IgD-negative memory B cell (primary cell): ENCODE data around the gene LACTBL1. TPM values are rescaled to one million over a fixed set of nuclear protein-coding genes. Genes with fewer than 3 reads are reported as not detected.

Source experiments
- H3K27ac Mint-ChIP-seq, 3 donors: one replicate each; pipeline ENCODE4 v1.8.0; 2020 to 2022; ENCODE audit warnings: mild to moderate bottlenecking in 3 of 3, mixed read lengths in 3 of 3, moderate library complexity in 1 of 3
- H3K27me3 Mint-ChIP-seq: one replicate; pipeline ENCODE4 v1.8.0; 2021; ENCODE audit warnings: mixed read lengths
- H3K36me3 Mint-ChIP-seq: one replicate; pipeline ENCODE4 v1.8.0; 2020; ENCODE audit warnings: mild to moderate bottlenecking, mixed read lengths
- H3K4me1 Mint-ChIP-seq, 3 donors: one replicate each; pipeline ENCODE4 v1.8.0; 2020 to 2022; ENCODE audit warnings: mixed read lengths in 3 of 3, mild to moderate bottlenecking in 1 of 3
- H3K4me3 Mint-ChIP-seq, 4 donors: one replicate each; pipeline ENCODE4 v1.8.0; 2020 to 2022; ENCODE audit warnings: mild to moderate bottlenecking in 4 of 4, mixed read lengths in 4 of 4, moderate library complexity in 3 of 4
- H3K9me3 Mint-ChIP-seq, 3 donors: one replicate each; pipeline ENCODE4 v1.8.0; 2020 to 2021; ENCODE audit warnings: mixed read lengths in 3 of 3, mild to moderate bottlenecking in 1 of 3
- polyA plus RNA-seq: library from polyadenylated mRNA; unstranded; fragments of 300-500 nt; fragmentation: Illumina TruSeq; gene quantifications from one replicate; pipeline ENCODE4 v1.2.3, GENCODE V29; 2021

The LACTBL1 gene
- polyA plus RNA-seq, 1 donor from 2014 or later = not detected

DNA sequence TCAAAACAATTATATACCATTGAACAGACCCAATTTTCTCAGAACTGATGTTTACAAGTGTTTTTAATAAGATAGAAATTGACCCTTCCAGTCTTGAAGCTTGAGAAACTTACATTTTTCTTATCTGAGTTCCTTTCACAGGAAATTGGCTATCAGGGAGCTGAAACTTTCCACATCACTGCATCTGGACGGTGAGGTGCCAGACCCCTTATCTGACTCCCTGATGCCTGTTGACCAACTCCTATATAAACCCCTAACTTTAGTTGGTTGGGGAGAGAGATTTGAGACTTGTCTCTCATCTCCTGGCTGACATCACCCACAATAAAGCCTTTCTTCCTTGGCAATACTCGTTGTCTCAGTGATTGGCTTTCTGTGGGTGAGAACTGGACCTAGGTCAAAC lies 31.4 kb downstream of the LACTBL1 start:
- H3K4me1 Mint-ChIP-seq = no peaks in the 10 kb centered on the region
- H3K27me3 Mint-ChIP-seq = peaks cover 14% of the 10 kb centered on the region
- H3K9me3 Mint-ChIP-seq = peaks cover 8 to 14% (median 9%) of the 10 kb centered on the region in 3 donors
- H3K36me3 Mint-ChIP-seq = no peaks in the 10 kb centered on the region
- peak overlapping the region in 1 of 4 donors; percentile 18 for H3K4me3 Mint-ChIP-seq
- H3K27ac Mint-ChIP-seq = no peak overlapping the region

DNA sequence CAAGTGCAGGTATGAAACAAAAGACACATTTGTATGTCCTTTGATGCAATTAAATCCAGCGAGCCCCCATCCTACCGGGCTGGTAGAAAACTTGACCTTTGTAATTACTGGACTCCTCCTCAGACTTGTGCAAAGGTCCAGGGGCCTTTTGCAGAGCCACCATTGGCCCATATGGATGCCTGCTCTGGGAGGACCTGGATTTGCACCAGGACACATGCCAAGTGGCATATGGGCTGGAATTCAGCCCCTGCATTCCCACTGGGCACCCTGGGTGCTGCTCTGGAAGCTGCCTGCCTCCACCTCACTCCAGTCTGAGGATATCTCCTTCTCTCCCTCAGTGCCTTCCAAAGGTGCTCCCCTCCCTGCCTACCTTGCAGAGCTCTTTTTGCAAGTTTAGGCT lies 36.0 kb downstream of the LACTBL1 start:
- Mint-ChIP-seq H3K4me3 (no peak overlapping the region), H3K36me3 (peaks cover 1% of the 10 kb centered on the region), H3K27me3 (no peaks in the 10 kb centered on the region), H3K4me1 (no peaks in the 10 kb centered on the region), H3K27ac (no peak overlapping the region), H3K9me3 (peaks cover 8 to 19% (median 9%) of the 10 kb centered on the region in 3 donors)

DNA sequence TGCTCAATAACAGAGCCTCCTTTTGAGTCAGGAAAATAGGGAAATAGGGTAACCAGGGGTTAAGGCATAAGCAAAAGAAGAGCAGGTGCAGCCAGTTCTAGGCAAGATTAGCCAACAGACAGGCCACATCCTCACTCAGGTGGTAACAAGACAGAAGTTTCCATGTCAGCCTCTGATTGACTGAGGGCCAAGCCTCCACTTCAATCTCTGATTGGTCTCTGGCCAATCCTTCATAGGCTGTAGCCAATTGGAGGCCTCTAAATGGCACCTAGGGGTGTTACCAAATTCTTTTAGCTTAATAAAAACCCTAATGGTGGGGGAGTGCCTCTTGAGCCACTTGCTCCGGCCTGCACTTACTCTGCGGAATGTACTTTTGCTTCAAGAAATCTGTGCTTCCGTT lies 37.2 kb downstream of the LACTBL1 start:
- Mint-ChIP-seq H3K4me1 (no peaks in the 10 kb centered on the region), H3K36me3 (peaks cover 1% of the 10 kb centered on the region), H3K4me3 (peak overlapping the region in 1 of 4 donors; percentile 27), H3K27me3 (no peaks in the 10 kb centered on the region), H3K27ac (no peak overlapping the region), H3K9me3 (peaks cover 4 to 14% (median 6%) of the 10 kb centered on the region in 3 donors)

DNA sequence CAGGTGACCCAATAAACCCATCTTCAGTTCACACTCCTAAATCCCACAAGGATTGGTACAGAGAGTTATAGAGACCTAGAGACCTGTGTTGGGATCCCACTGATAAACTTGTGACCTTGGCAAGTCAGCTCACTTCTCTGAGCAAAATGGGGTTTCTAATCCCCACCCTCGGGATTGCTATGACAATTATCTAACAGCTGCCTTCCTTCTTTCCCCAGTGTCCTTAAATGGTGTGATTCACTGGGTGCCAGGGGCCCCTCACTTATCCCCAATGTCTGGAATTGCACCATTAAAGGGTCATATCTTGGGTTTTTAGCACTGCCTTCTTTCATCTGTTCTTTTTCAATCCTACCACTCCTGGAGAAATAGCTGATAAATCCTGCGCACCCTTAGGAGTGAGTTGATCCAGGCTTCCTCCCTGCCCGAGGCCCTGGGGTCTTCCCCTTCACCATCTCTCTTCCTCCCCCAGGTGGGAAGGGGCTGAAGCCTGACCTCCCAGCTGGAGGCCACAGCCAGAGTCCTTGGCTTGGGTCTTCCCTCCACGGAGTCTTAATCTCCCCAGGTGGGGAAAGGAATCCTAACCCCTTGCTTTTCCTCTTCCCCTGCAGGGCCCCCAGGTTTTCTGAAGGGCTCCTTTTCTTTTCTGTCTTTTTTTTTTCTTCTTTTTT lies 39.7 kb downstream of the LACTBL1 start:
- Mint-ChIP-seq H3K36me3 (peaks cover 1% of the 10 kb centered on the region), H3K27ac (no peak overlapping the region), H3K4me3 (no peak overlapping the region), H3K27me3 (peaks cover 10% of the 10 kb centered on the region), H3K4me1 (no peaks in the 10 kb centered on the region), H3K9me3 (peaks cover 0 to 5% (median 0%) of the 10 kb centered on the region in 3 donors)

DNA sequence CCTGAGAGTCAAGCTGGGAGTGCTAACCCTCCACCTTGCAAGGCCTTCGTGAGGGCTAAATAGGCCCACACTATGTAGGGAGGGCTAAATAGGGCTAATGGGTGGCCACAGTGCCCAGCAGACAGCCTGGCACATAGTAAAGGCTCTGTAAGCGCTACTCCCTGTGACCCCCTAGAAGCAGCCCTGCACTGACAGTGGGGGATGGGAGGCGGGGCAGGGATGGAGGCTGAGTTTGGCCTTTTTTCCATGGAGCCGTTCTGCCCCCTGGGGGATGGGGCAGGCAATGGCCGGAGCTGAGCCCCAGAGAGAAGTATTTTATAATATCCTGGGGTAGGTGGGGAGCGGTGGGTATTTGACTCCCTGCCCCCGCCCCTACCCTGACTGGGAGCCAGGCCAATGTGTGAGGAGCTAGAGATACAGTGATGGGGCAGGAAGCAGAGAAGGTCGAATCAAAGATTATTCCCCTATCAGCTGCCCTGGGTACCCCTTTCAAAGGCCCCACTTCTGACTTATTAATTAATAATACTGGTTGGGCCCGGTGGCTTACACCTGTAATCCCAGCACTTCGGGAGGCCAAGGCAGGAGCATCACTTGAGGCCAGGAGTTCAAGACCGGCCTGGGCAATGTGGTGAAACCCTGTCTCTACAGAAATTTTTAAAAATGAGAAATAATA lies 42.3 kb downstream of the LACTBL1 start:
- Mint-ChIP-seq H3K36me3 (peaks cover 3% of the 10 kb centered on the region), H3K27me3 (peaks cover 12% of the 10 kb centered on the region), H3K4me3 (no peak overlapping the region), H3K9me3 (no peaks in the 10 kb centered on the region), H3K4me1 (no peaks in the 10 kb centered on the region), H3K27ac (no peak overlapping the region)

DNA sequence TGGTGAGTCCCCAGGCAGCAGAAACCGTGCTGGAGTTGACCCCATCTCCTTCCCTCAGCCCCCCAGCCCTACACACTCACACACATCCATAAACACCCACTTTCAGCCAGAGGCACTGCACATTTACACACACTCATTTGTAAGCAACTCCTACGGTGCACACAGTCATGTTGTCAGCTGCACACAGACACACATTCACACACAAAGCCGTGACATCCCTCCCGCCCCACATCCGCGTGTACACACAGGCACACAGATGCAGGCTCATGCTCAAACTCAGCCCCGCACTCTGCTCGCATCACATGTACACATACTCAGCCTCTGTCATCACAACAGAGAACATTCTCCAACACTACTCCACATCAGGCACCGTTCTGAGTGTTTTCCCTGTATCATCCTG lies 47.6 kb downstream of the LACTBL1 start:
- no peaks in the 10 kb centered on the region for H3K4me1 Mint-ChIP-seq
- no peak overlapping the region for H3K4me3 Mint-ChIP-seq
- H3K9me3 Mint-ChIP-seq = peaks cover 0 to 1% (median 0%) of the 10 kb centered on the region in 3 donors
- H3K27me3 Mint-ChIP-seq = peaks cover 16% of the 10 kb centered on the region
- no peak overlapping the region for H3K27ac Mint-ChIP-seq
- H3K36me3 Mint-ChIP-seq = peaks cover 1% of the 10 kb centered on the region

DNA sequence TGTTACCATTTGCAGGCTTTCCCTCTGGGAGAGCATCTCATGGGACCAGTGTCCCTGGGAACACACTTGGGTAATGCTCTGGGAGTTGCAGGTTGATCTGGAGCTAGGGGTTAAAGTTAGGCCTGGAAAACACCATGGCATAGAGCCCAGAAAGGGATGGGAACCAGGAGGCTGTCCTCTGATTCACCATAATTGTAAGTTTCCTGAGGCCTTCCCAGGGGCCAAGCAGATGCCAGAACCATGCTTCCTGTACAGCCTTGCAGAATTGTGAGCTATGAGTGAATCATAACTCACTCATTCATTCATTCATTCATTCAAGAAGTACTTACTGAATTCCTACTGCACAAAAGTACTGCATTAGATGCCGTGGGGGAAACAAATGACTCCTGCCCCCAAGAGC lies 50.0 kb downstream of the LACTBL1 start:
- Mint-ChIP-seq H3K4me1 (no peaks in the 10 kb centered on the region), H3K4me3 (no peak overlapping the region), H3K9me3 (peaks cover 0 to 1% (median 0%) of the 10 kb centered on the region in 3 donors), H3K27ac (no peak overlapping the region), H3K36me3 (peaks cover 1% of the 10 kb centered on the region), H3K27me3 (peaks cover 11% of the 10 kb centered on the region)

DNA sequence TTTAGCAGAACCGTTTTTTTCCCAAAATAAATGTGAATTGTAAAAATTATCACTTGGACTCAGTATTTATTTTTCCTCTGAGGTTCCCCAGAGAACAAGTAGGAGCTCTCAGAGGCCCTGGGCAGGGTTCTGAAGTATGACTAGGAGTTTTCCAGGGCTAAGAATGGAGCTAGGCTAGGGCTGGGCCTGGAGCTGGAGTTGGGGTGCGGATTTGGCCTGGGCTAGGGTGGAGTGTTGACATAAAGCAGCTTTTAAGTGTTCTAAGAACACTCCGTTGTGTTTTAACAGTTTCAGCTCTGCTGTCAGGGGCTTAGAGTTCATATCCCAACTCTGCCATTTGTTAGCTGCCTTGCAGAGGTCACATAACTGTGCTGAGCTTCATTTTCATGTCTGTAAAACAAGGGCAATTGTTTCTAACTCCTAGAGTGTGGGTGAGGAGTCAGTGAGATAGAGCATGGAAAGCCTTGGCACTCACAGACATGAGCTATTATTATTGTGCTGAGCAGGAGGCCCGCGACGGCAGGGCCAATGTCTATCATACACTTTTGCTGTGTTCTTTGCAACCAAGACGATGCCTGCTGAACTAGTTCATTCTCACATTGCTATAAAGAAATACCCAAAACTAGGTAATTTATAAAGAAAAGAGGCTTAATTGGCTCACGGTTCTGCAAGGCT lies 51.1 kb downstream of the LACTBL1 start:
- peaks cover 11% of the 10 kb centered on the region for H3K27me3 Mint-ChIP-seq
- H3K4me1 Mint-ChIP-seq = no peaks in the 10 kb centered on the region
- H3K4me3 Mint-ChIP-seq = no peak overlapping the region
- H3K9me3 Mint-ChIP-seq = peaks cover 0 to 1% (median 0%) of the 10 kb centered on the region in 3 donors
- H3K36me3 Mint-ChIP-seq = no peaks in the 10 kb centered on the region
- no peak overlapping the region for H3K27ac Mint-ChIP-seq

DNA sequence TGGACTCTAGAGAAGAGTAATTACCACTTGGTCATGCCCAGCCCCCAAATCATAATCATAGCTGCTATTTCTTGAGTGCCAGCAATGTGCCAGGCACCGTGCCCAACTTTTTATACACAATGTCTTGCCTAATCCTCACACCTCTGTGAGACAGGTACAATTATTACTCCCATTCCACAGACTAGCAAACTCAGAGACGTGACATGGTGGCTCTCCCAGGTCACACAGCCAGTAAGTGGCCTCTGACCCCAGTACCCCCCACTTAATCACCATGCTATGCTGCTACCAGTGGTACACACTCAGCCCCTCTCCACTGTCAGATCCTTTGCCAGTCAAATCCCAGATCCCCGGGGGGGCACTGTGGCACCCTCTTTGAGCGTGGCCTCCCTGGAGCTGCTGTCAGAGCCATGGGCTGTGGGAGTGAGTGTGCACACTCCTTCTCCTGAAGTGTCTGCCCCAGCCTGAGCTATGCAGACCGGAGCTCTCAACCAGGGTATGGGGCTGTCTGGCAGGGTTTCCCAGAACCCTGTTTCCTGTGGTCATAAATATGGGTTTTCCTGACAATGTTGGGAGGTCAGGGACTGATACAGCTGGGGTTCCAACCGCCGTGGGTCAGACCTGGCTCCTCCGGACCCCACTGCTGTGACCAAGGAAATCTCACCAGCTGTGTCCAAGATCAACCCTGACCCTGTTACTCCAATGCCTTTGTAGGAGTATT lies 51.8 kb downstream of the LACTBL1 start:
- no peaks in the 10 kb centered on the region for H3K4me1 Mint-ChIP-seq
- H3K27me3 Mint-ChIP-seq = peaks cover 11% of the 10 kb centered on the region
- peaks cover 0 to 1% (median 0%) of the 10 kb centered on the region in 3 donors for H3K9me3 Mint-ChIP-seq
- H3K36me3 Mint-ChIP-seq = peaks cover 1% of the 10 kb centered on the region
- no peak overlapping the region for H3K4me3 Mint-ChIP-seq
- H3K27ac Mint-ChIP-seq = no peak overlapping the region

DNA sequence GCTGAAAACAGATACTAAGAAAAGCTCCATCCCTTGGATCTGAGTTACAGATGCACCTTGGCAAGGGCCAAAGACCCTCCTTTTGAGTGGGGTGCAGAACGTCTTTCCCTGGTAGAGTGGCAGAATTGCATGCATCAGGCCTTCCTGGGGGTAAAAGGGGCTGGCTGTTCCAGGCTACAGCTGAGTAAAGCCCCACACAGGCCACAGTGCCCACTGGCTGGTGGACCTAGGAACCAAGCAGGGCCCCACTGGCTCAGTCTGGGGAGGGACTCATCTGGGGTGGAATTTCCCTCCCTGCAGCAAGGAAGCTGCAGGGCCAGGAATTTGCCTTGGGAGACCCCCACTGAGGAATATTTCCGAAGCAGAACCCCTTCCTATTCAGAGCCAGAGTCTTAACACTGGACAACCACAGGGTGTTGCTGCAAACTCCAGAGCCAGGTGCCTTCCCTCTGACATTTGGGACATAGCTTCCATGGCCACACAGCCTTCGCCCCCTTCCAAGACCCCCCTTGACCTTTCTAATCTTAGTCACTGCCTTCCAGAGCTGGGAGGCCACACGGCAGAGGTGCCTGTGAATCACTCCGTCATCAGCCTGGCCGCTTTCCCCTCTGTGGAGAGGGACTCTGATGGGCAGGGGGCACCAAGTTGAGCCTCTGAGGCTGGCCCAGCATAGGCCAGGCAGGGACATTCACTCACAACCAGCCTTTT lies 52.5 kb downstream of the LACTBL1 start:
- peaks cover 9% of the 10 kb centered on the region for H3K27me3 Mint-ChIP-seq

DNA sequence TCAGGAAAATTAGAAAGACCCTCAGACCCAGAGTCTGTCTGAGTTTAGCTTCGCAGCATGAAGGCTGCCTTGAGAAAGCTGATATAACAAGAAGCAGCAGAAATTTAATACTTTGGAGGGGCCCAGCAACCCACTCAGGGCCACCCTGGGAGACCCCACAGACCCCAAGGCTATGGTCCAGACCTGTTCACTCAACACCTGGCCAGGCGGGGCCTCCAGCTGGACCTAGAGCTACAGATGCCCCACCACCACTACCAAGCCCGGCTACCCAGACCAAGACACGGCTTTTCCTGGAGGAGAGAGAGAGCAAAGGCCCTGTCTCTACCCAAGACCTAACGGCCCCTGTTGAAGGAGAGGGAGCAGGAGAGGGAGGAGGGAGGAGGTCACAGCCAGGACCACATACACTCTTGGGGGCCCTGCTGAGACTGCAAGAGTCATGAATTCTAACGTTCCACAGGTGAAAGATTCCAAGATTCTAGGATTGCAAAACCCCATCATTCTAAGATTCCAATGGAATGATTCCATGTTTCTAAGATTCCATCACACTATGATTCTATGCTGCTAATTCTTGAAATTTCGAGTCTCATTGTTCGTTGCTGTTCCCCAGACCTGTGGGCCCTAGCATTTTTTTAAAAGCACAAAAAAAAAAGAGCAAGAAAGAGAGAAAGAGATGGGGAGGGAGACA lies 53.2 kb downstream of the LACTBL1 start:
- no peak overlapping the region for H3K4me3 Mint-ChIP-seq
- H3K4me1 Mint-ChIP-seq = no peaks in the 10 kb centered on the region
- H3K27ac Mint-ChIP-seq = no peak overlapping the region
- peaks cover 7% of the 10 kb centered on the region for H3K27me3 Mint-ChIP-seq
- peaks cover 0 to 1% (median 0%) of the 10 kb centered on the region in 3 donors for H3K9me3 Mint-ChIP-seq
- peaks cover 1% of the 10 kb centered on the region for H3K36me3 Mint-ChIP-seq

More for the DNA sequence above, 52.5 kb downstream of the LACTBL1 start:
- Mint-ChIP-seq H3K9me3 (peaks cover 0 to 1% (median 0%) of the 10 kb centered on the region in 3 donors), H3K4me1 (no peaks in the 10 kb centered on the region), H3K36me3 (peaks cover 1% of the 10 kb centered on the region), H3K4me3 (no peak overlapping the region), H3K27ac (no peak overlapping the region)

DNA sequence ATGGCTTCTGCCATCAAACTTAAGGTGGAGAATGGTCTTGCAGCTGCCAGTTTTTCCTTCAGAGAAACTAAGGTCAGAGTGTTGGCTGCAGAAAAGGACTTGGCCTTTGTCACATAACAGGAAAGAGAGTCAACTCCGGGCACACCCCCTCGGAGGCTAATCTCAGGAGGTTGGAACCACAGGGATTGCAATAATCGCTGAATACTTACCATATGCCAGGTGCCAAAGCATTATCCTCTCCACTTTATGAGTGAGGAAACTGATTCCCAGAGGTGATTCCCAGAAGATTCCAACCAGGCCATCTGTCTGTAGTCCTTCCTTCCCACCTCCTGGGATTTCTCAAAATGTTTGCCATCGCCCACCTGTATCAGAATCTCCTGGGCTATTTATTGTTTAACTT lies 54.0 kb downstream of the LACTBL1 start:
- H3K27me3 Mint-ChIP-seq = peaks cover 7% of the 10 kb centered on the region

DNA sequence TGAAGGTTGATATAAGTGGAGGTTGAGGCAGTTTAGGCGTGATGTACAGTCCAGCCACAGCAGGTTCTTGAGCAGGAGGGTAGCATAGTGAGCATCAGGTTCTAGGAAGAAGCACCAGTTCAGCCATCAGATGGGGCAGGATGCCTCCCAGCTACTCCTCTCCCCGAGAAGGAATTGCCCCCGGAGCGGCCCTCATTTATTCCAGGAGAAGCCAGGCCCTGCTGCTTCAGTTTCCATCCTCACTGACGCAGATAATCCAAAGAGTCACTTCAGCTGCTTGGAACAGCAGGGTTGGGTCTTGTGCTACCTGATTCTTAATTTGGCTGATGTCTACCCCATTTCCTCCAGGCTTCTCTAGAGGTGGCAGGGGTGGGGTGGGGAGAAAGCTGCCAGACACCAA lies 54.7 kb downstream of the LACTBL1 start:
- no peak overlapping the region for H3K27ac Mint-ChIP-seq
- peaks cover 7% of the 10 kb centered on the region for H3K27me3 Mint-ChIP-seq
- no peak overlapping the region for H3K4me3 Mint-ChIP-seq
- peaks cover 0 to 1% (median 0%) of the 10 kb centered on the region in 3 donors for H3K9me3 Mint-ChIP-seq
- H3K36me3 Mint-ChIP-seq = peaks cover 1% of the 10 kb centered on the region
- no peaks in the 10 kb centered on the region for H3K4me1 Mint-ChIP-seq

More for the DNA sequence above, 54.0 kb downstream of the LACTBL1 start:
- Mint-ChIP-seq H3K36me3 (peaks cover 1% of the 10 kb centered on the region), H3K4me1 (no peaks in the 10 kb centered on the region), H3K4me3 (no peak overlapping the region), H3K9me3 (peaks cover 0 to 1% (median 0%) of the 10 kb centered on the region in 3 donors), H3K27ac (no peak overlapping the region)

DNA sequence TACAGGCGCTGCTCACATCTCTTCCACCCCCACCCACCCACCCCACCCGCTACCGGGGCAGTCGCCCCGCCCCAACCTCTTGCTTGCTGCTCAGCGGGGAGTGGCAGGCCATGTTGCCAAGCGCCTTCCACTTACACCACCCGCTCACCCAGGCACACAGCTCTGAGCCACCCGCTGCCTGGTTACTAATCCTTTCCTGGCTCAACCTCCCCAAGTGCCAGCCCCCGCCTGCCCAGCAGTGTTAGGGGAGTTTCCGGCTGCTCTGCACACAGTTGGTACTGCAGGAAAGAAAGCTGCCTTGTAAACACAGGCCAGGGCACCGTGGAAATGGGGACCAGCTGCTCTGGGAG lies 56.2 kb downstream of the LACTBL1 start:
- no peak overlapping the region for H3K27ac Mint-ChIP-seq
- peaks cover 7% of the 10 kb centered on the region for H3K27me3 Mint-ChIP-seq
- H3K4me3 Mint-ChIP-seq = no peak overlapping the region
- H3K9me3 Mint-ChIP-seq = no peaks in the 10 kb centered on the region
- H3K4me1 Mint-ChIP-seq = no peaks in the 10 kb centered on the region
- peaks cover 1% of the 10 kb centered on the region for H3K36me3 Mint-ChIP-seq
